Calu3 (cell line): ENCODE measurements around the gene DNAH6. TPM values are rescaled to one million over a fixed set of nuclear protein-coding genes. Genes with fewer than 3 reads are reported as not detected.

Experiments
- BruUV-seq: library from RNA; stranded (reverse); fragments of 400-500 nt; replicated peaks from 2 replicates; lab custom pipeline; 2021; lab: Mats Ljungman, UMichigan
- CTCF ChIA-PET: fragments of 300-600 bp; sonication (Branson Sonifier 250); formaldehyde crosslinking; loops from one replicate; lab custom pipeline; 2022; ENCODE audit warnings: antibody characterized with exemption; lab: Charles Lee
- DNase-seq: peaks from one replicate; pipeline ENCODE4 v3.0.0; 2022
- H3K27ac Mint-ChIP-seq: one replicate; pipeline ENCODE4 v1.8.0; 2022; ENCODE audit warnings: mixed read lengths; ENCODE audit not compliant: unreplicated experiment
- H3K27me3 Mint-ChIP-seq: one replicate; pipeline ENCODE4 v1.8.0; 2022; ENCODE audit warnings: mixed read lengths; ENCODE audit not compliant: unreplicated experiment
- H3K36me3 Mint-ChIP-seq: one replicate; pipeline ENCODE4 v1.8.0; 2022; ENCODE audit warnings: mild to moderate bottlenecking, moderate library complexity, mixed read lengths; ENCODE audit not compliant: insufficient read depth, unreplicated experiment
- H3K4me1 Mint-ChIP-seq: one replicate; pipeline ENCODE4 v1.8.0; 2022; ENCODE audit warnings: mild to moderate bottlenecking, low read depth, mixed read lengths; ENCODE audit not compliant: unreplicated experiment
- H3K4me3 Mint-ChIP-seq: one replicate; pipeline ENCODE4 v1.8.0; 2022; ENCODE audit warnings: mild to moderate bottlenecking, low read depth, moderate library complexity, mixed read lengths; ENCODE audit not compliant: unreplicated experiment
- H3K9me3 Mint-ChIP-seq: one replicate; pipeline ENCODE4 v1.8.0; 2022; ENCODE audit warnings: low read depth, mixed read lengths; ENCODE audit not compliant: unreplicated experiment
- CTCF ChIP-seq: fragments of 200-600 bp; IDR thresholded peaks from one replicate; pipeline ENCODE4 v1.8.0; 2022; ENCODE audit warnings: antibody characterized with exemption; ENCODE audit not compliant: unreplicated experiment
- intact Hi-C: fragments of 100-400 bp; cut with micrococcal nuclease; formaldehyde crosslinking; loops from one replicate; pipeline ENCODE4 v1.10.0; 2022; ENCODE audit not compliant: unreplicated experiment
- total RNA-seq: library from RNA; stranded (reverse); gene quantifications from 2 replicates; pipeline ENCODE4 v1.2.3, GENCODE V29; 2022

Gene DNAH6
- total RNA-seq, 1 experiment from 2014 or later, result 1.3 TPM

- intact Hi-C loops, result no loop called here
Measured at GRCh38 chr2:84846041-84846663, 329.9 kb downstream of the DNAH6 start.

GRCh38 chr2:84846741-84847142 is 330.4 kb downstream of the DNAH6 start:
- Mint-ChIP-seq H3K9me3 (no peaks in the 10 kb centered on the region), H3K27me3 (peaks cover 54% of the 10 kb centered on the region), H3K4me3 (no peak overlapping the region), H3K36me3 (no peaks in the 10 kb centered on the region), H3K4me1 (no peaks in the 10 kb centered on the region), H3K27ac (no peak overlapping the region)
- intact Hi-C loops, result no loop called here
- no peak for DNase-seq
- no TSS peak for BruUV-seq
- CTCF ChIA-PET, result interaction anchor here (1.0 kb wide), 1 partner anchor 38 kb away, joined by 3 read pairs; no protein-coding TSS in a partner anchor
- no peak for TF ChIP-seq CTCF

More at GRCh38 chr2:84846041-84846663, 329.9 kb downstream of the DNAH6 start:
- TF ChIP-seq CTCF, result no peak
- no peak for DNase-seq
- Mint-ChIP-seq H3K4me3 (no peak overlapping the region), H3K9me3 (no peaks in the 10 kb centered on the region), H3K27me3 (peaks cover 54% of the 10 kb centered on the region), H3K27ac (no peak overlapping the region), H3K36me3 (no peaks in the 10 kb centered on the region), H3K4me1 (no peaks in the 10 kb centered on the region)
- BruUV-seq, result no TSS peak
- CTCF ChIA-PET, result interaction anchor here (1.0 kb wide), 1 partner anchor 37 kb away, joined by 3 read pairs; no protein-coding TSS in a partner anchor

- Mint-ChIP-seq H3K9me3 (no peaks in the 10 kb centered on the region), H3K4me1 (no peaks in the 10 kb centered on the region), H3K36me3 (no peaks in the 10 kb centered on the region), H3K27ac (no peak overlapping the region), H3K4me3 (no peak overlapping the region), H3K27me3 (peaks cover 57% of the 10 kb centered on the region)
- intact Hi-C loops, result no loop called here
- CTCF ChIA-PET, result no interaction called here
- no peak for TF ChIP-seq CTCF
- DNase-seq, result no peak
- no TSS peak for BruUV-seq
Measured at GRCh38 chr2:84847326-84848050, 331.2 kb downstream of the DNAH6 start.

DNA sequence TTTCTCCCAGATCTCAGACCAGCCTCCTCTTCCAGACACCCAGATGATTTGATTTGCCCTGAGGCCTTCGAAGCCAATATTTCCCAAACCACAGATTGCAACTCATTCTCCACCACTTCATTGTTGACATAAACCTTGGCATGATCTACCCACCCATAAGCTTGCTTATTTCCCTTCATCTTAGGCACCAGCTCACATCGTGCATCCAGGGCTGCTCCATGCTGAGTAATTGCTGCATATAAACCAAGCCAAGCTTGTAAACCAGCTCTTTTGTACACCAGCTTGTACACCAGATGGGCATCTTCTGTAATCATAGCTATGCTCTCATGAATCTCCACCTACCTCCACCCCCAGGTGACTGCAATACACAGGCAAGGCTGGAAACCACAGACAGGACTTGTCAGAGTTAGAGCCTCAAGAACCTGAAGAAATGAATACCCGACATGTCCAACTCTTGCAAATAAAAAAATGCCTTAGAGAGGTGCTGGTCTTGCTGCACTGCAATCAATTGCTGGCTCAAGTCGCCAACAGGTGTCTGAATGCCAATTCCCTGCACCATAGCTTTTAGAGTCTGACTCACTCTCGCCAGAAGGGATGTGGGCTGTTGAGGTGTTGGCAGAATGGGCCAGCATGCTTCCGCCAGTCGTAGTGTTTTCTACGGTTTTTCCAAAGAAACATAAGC is 333.1 kb downstream of the DNAH6 start:
- intact Hi-C loops, result no loop called here
- DNase-seq, result no peak
- no peaks in the 10 kb centered on the region for H3K36me3 Mint-ChIP-seq
- peaks cover 3% of the 10 kb centered on the region for H3K9me3 Mint-ChIP-seq
- no TSS peak for BruUV-seq
- CTCF ChIA-PET, result no interaction called here
- H3K4me1 Mint-ChIP-seq, result no peaks in the 10 kb centered on the region
- H3K4me3 Mint-ChIP-seq, result no peak overlapping the region
- H3K27me3 Mint-ChIP-seq, result peaks cover 64% of the 10 kb centered on the region
- no peak overlapping the region for H3K27ac Mint-ChIP-seq
- no peak for TF ChIP-seq CTCF
